ENCODE data around the gene S100A13.
"Not testable (repeated sequence)": the region's sequence is repeated elsewhere in the genome, so short reads cannot be mapped to it uniquely, and the experiment has no call there.

The S100A13 gene

DNA sequence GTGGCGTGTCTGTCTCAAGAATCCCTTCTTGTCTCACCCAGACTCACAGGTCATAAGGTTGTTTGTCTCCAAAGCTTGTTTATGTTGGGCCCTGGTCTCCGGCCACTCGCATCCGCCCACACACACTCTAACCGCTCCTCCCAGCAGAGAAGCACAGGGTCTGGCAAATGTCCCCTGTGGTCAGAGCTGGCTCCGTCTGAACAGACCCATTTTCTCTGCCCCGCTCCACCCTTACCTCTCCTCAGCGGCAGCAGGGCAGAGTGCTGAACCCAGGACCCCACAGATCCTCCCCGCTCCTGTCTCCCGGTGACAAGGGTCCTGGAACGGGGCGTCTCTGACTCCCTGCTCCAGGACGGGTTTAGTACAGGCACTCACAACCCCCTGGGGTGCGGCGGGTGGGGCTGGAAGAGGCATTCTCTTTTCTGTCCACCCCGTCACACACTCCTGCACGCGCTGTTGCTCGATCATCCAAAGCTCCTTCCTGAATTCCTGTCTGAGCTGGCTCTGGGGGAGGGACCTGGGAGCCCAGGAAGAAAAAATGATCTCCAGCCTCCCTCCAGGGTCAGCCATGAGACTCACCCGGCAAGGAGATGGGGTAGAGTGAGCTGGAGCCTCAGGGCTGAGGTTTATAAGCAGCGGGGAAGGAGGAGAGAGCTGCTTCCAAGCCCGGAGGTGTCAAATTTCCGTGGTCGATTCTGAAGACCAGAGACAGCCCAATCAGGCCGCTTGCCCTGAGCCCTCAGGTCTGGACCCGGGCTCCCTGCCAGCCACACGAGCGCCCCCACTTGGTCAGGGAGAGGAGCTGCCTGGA, at the start of gene S100A13:
TSS of gene S100A13 (minus strand) at position 602 of the 811 bp plus-strand sequence. CDS start 1,033 bp downstream, outside the sequence.
- no peak for DNase-seq (ENCODE audit: low spot score)

DNA sequence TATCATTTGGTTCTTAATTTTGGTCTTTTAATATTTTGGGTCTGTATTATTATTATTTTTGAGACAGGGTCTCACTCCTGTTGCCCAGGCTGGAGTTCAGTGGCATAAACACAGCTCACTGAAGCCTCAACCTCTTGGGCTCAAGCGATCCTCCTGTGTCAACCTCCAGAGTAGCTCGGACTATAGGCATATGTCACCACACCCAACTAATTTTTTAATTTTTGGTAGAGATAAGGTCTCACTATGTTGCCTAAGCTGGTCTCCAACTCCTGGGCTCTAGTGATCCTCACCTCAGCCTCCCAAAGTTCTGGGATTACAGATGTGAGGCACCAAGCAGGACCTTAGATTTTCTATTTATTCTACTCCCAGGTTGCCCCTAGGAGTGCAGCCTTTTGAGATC, 46.2 kb upstream of the S100A13 start:
- no peak for DNase-seq (ENCODE audit: low spot score)

DNA sequence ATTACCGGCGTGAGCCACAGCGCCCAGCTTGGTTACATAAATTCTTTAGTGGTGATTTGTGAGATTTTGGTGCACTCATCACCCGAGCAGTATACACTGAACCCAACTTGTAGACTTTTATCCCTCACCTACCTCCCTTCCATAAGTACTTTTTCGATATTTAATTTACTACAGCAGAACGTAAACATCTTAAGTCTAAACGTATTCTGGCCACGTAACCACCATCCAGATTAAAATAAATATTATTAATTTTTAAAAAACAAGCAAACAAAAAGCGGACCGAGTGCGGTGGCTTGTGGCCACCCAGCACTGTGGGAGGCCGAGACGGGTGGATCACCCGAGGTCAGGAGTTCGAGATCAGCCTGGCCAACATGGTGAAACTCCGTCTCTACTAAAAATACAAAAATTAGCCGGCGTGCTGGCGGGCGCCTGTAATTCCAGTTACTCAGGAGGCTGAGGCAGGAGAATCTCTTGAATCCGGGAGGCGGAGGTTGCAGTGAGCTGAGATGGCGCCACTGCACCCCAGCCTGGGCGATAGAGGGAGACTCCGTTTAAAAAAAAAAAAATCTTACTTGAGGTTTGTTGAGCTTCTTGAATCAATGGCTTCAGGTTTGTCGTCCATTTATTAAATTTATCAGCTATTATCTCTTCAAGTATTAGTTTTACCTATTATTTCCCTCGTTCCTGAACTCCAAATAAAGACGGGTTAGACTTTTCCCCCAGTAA, 44.5 kb upstream of the S100A13 start:
- peak; percentile 47 for DNase-seq (ENCODE audit: low spot score)

DNA sequence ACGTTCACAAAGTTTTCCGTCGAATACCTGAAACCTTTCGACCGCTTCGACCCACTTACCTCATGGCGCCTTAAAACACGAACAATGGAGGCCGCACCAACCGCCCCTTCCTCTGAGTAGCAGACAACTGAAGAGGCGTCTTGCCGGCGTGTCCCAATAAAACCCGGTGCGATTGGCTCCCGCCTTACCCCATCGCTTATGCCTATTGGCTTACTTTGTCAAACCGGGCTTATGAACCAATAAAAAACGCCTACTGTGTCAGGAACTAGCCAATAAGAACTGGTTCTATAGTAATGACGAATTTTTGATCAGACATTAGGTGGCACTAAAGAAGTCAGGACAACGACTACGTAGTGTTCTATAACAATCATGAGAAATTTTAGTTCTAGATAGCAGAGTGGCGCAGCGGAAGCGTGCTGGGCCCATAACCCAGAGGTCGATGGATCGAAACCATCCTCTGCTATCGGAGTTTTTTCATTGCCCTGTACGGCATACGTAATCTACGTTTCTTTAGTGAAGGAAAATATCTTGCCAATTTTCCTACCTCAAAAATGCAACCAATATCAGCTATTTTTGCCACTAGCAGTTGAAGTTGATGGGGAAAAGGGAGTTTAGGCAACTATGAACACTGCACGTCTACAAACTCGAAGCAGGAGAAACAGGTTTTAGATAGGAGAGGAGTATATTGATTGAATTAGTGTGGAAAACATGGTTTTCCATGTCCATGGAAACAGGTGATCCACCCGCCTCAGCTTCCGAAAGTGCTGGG, 43.7 kb upstream of the S100A13 start, which contains the start of gene ILF2:
TSS of gene ILF2 (minus strand) at position 135 of the 769 bp plus-strand sequence. CDS start at position 64, 71 bp downstream.
- peak; percentile 99 for DNase-seq (ENCODE audit: low spot score)

DNA sequence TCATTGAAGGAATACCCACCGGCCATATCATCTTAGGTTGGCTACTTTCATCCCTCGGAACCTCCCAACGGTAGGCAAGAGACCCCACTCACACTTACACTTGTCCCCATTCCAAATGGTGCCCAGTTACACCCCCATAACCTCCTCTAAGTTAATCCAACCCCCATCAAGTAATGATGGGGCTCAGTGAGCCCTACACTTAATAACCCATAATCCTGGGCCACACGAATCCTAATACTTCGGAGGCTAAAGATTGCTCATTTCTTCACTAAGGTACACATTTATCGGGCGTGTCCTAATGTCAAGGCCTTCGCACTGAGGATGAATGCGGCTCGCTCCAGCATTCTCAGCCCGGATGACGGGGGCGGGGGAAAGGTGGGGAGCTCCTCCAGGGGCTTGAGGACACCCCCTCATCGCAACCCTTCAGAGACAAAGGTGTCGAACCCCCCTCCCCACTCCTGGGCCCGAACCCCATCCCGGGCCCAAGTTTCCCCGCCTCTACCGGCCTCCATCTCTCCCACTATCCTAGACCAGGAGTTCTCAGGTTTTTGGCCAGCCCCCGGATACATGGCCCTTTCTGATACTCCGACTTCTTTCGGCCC, 43.1 kb upstream of the S100A13 start:
- DNase-seq (ENCODE audit: low spot score): no peak

DNA sequence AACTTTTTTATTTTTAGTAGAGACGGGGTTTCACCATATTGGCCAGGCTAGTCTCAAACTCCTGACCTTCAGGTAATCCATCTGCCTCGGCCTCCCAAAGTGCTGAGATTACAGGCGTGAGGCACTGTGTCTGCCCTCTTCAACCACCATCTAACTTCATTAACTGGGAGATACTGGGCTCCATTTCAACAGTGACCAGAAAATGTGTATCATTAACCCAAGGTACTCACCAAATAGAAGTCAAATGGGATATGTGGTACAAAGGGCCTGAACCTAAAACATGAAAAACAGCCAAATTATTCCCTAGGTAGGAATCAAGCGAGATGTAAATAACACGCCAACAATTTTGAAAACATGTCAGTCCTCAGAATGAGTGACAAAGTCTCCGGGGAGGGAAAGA, 42.3 kb upstream of the S100A13 start:
- DNase-seq (ENCODE audit: low spot score): no peak

DNA sequence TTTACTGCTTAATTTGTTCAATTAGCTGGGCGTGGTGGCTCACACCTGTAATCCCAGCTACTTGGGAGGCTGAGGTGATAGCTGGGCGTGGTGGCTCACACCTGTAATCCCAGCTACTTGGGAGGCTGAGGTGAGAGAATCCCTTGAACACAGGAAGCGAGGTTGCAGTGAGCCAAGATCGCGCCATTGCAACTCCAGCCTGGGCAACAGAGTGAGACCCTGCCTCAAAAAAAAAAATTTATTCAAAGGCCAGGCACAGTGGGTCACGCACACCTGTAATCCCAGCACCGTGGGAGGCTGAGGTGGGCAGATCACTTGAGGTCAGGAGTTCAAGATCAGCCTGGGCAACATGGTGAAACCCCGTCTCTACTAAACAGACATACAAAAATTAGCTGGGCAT, 41.4 kb upstream of the S100A13 start:
- not testable (repeated sequence) for DNase-seq (ENCODE audit: low spot score)

DNA sequence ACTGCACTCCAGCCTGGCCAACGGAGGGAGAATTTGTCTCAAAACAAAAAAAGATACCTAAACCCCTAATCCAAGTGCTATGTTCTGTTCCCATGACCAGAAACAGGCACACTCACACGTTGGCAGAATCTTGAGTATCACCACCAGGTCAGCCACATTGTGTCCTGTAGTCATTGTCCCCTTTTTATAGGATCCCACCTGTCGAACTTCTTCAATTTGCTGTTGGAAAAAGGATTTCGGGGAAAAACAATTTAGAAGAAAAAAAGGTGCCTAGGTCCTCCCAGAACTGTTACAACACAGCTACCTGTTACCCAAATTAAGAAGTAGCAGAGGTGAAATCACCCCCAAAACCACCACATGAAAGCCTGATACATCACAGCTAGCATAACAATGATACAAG, 40.1 kb upstream of the S100A13 start:
- no peak for DNase-seq (ENCODE audit: low spot score)

DNA sequence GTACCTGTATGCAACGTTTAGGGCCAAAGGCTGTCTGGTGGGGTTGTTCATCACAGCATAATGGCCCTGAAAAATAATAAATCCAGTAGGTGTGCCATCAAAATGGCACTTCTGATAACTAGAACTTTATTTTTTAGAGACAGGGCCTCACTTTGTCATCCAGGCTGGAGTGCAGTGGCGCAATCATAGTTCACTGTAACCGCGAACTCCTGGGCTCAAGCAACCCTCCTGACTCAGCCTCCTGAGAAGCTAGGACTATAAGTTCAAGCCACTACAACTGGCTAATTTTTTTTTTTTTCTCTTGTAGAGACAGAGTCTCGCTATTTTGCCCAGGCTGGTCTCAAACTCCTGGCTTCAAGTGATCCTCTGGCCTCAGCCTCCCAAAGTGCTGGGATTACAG, 35.9 kb upstream of the S100A13 start:
- no peak for DNase-seq (ENCODE audit: low spot score)

DNA sequence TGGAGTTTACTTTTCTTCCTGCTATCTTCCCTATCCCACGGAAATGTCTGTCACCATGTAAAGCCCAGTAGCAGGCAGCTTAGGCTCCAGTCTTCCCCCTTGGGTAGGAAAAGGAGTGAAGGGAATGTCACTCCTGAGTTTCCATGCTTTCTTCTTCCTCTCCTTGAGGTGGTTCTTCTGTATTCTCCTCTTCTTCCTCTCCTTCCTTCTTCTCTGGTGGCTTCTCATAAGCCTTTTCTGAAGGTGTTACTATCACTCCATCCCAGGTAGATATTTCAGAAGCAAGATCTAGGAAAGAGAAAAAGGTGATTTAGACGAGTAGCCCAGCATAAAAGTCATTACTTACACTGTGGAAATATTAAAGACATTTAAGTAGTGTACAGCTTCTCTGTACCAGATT, 35.0 kb upstream of the S100A13 start:
- no peak for DNase-seq (ENCODE audit: low spot score)

DNA sequence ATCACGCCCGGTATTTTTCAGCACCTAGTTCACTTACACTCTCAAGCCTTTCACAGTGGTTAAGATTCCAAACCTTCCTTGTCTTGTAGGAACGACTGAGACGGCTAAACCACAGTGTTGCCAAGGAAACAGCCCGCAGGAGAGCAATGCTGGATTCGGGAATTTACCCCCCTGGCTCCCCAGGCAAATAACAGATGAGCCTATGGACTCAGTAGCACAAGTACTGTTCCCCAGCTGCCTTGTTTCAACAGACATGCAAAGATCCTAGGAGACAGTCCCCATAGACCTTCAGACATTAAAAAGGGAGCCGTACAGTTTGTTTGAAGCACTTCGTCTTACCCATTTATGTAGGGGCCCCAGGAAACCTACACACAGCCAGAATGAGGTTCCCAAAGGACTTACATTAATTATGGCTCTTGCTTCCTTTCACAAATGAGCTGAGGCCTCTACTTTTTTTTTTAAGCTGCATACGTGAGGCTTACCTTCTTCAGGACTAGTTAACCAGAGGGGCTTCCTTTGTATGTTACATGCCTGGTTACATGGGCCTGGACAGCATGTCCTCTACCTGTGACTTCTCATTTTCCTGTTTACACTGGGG, 33.9 kb upstream of the S100A13 start:
- DNase-seq (ENCODE audit: low spot score): no peak

DNA sequence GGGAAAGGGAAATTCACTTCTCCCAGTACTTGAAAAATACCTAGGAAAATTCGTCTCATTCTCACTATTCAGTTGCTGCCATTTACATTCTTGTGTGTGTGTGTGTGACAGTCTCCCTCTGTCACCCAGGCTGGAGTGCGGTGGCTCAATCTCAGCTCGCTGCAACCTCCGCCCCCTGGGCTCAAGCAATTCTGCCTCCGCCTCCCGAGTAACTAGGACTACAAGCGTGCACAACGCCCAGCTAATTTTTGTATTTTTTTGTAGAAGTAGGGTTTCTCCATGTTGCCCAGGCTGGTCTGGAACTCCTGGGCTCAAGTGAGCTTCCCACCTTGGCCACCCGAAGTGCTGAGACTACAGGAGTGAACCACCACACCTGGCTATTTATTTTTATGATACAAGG, 32.4 kb upstream of the S100A13 start:
- no peak for DNase-seq (ENCODE audit: low spot score)

DNA sequence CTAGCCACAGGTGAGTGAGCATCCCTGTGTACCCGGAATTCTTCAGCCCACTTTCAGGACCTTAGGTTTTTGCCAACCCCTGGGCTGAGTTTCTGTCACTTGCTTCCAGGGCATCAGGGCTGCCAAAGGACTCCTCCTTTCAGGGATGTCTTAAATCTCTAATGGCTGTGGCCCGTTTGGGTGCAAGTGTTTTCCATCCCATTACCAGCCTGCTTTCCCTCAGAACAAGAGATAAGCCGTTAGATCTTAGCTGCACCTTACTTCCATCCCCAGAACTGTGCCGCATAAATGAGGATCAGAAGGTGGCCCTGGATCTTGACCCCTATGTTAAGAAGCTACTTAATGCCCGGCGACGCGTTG, 31.9 kb upstream of the S100A13 start:
- no peak for DNase-seq (ENCODE audit: low spot score)

DNA sequence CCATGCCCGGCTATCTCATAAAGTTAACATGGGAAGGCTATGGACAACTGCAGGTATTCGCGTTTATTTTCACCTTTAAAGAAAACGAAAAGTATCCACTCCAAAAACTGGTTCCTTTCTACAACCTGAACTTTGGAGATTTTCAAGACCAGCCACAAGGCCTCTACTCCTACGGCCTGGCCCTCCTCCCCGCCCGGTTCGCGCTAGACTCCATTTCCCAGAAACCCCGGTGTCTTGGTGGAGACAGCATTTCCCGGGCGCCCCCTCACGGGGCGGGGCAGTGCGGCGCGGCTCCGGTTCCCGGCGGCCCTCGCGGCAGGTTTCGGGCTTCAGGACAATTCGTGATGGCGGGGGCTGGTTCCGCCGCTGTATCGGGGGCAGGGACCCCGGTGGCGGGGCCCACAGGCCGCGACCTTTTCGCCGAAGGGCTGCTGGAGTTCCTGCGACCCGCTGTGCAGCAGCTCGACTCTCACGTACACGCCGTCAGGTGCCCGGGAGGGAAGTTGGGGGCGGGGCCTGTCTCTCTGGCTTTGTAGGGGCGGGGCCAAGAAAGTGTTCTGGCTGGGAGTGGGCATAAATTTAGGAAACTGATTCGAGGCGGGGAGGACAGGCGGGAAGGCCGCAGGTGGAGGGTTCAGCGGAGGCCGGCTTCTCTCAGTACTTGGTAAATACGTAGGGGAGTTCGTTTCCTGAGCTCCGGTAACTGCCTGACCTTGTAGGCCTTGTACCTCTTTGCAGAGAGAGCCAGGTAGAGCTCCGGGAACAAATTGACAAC, 31.3 kb upstream of the S100A13 start, which contains the start of gene SNAPIN:
TSS of gene SNAPIN (plus strand) at position 304 of the 775 bp plus-strand sequence. CDS start at position 345, 41 bp downstream.
- peak; percentile 90 for DNase-seq (ENCODE audit: low spot score)

DNA sequence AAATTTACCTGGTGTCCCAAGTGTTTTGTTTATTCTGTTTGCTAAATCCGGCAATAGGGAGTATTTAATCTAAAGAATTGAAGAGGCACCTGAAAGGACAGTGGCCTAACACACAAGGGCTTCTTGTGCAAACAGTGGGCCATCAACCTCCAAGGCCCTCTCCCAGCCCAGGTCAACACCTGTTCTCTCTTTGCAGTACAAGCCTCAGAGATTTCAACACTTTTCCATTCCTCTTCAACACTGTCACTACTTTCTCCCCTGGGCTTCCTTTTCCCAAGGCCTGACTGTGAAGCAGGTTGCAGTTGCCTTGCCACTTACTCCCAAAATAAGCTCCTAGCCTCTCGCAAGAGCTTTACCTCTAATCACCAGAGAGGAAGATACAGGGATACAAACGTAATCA, 28.0 kb upstream of the S100A13 start:
- DNase-seq (ENCODE audit: low spot score): no peak

DNA sequence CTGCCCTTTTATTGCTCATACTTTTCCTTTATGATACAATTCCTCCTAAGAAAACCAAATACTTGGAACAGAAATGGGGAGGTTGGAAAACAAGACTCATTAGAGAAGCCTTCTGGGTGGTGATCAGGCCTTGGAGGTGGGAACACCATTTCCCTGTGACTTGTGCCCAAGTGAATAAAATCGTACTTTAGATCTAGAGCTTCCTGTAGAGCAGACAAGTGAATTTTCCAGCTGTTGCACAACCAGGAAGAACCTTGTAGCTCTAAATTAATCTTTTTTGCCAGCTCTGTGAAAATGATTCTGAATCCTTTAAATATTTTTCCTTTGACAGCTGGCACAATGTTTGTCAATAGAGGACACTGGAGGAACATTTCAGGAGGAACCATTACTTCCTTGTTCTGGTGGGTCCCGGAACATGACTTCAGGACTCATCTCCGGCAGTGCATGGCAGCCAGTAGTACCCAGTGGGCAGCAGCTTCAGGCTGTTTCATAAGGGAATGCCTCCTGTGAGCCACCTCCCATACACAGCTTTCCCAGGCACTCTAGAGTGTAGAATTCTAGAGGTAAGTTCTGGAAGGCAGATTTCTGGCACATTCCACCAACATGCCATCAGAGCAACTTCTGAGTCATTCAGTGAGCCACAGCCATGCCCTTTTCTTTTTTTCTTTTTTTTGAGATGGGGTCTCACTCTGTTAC, 25.6 kb upstream of the S100A13 start:
- no peak for DNase-seq (ENCODE audit: low spot score)

DNA sequence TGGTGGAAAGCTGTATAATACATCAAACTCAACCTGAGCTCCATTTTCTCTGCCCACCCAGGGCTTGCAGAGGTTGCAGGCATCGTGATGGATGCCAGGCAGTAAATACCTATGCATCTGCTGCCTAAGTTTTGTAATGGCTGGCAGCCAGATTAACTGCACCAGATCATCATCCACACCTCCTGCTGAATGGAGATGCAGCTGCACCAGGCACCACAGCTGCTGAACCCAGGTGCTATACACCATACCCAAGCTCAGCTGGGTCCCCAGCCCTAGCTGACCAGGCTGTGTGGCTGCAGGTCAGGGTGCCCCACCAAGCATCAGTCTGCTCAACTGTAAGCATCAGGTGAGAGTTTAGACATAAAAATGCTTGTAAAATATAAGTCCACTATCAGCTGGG, 24.5 kb upstream of the S100A13 start:
- no peak for DNase-seq (ENCODE audit: low spot score)

DNA sequence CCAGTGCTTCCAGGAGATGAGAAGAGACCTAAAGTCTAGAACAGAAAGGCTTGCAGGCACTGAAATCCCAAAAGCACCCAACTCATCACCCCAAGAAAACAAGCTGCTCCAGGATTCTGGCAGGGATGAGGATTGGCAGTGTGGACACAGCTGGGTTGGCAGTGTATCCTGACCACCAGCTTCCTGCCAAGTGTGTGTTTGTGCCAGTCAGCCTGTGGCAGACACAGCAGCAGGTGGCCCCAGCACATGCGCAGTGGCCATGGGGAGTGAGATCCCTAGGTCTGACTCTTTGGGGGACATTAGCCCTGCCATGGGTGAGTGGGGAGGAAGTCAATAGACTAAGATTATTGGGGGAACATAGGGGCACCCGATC, 22.5 kb upstream of the S100A13 start:
- DNase-seq (ENCODE audit: low spot score): no peak

DNA sequence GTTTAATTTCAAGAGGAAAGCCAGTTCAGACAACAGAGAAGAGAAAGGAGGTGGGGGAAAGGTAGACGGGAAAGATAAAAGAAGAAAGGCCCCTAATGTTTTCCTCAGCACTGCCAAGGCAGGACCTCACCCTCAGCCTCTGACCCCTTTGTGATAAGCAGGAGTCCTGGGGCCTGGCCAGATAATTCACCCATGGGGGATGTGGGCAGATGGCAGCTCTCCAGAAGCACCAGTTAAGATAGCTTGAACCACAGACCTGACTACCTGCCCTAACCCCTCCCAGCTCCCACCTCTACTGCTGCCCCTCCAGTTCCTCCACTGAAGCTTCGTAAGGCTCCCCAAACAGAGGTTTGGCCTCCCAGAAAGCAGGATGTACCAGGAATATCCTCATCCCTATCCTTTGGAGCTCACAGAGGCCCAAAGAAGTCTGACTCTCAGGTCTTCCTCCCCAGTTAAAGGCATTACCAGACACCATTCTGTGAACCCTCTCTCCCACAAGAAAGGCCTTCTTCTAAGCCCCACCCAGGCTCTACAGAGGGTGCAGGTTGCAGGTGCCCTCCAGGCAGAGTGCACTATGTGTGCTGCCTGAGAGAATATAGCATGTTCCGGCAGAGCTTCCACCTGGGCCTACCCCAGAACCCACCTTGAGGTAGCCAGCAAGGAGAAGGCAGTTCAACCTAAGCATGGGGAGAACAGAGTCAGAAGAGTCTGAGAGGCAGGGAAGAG, 22.0 kb upstream of the S100A13 start:
- DNase-seq (ENCODE audit: low spot score): peak; percentile 35
